ENCODE data around the gene ARMC9. TPM values are rescaled to one million over a fixed set of nuclear protein-coding genes. Genes with fewer than 3 reads are reported as not detected.

ARMC9 gene
- total RNA-seq, 4 donors from 2014 or later, result 2.8 to 15.9 (median 6.6) TPM

GRCh38 chr2:231218366-231218765, 19.9 kb downstream of the ARMC9 start:
- DNase-seq (ENCODE audit: low spot score) (no peak), ATAC-seq (ENCODE audit: low FRiP score) (no peak)
- no peak for TF ChIP-seq CTCF (IDR thresholded peaks at IDR 0.05)

GRCh38 chr2:231219289-231219688, 20.9 kb downstream of the ARMC9 start:
- no peak for DNase-seq (ENCODE audit: low spot score)
- TF ChIP-seq CTCF (IDR thresholded peaks at IDR 0.05), result no peak
- no peak for ATAC-seq (ENCODE audit: low FRiP score)

- TF ChIP-seq CTCF (IDR thresholded peaks at IDR 0.05), result no peak
- DNase-seq (ENCODE audit: low spot score) (no peak), ATAC-seq (ENCODE audit: low FRiP score) (no peak)
These were observed 23.3 kb downstream of the ARMC9 start for GRCh38 chr2:231221761-231222160.

GRCh38 chr2:231222318-231223000, 24.0 kb downstream of the ARMC9 start:
- DNase-seq (ENCODE audit: low spot score), result no peak

GRCh38 chr2:231223001-231223375, 24.6 kb downstream of the ARMC9 start:
- ATAC-seq (ENCODE audit: low FRiP score), result no peak
- no peak for TF ChIP-seq CTCF (IDR thresholded peaks at IDR 0.05)
- DNase-seq (ENCODE audit: low spot score), result no peak

More at GRCh38 chr2:231222318-231223000, 24.0 kb downstream of the ARMC9 start:
- TF ChIP-seq CTCF (IDR thresholded peaks at IDR 0.05), result no peak
- no peak for ATAC-seq (ENCODE audit: low FRiP score)

- TF ChIP-seq CTCF (IDR thresholded peaks at IDR 0.05), result no peak
- ATAC-seq (ENCODE audit: low FRiP score), result no peak
- no peak for DNase-seq (ENCODE audit: low spot score)
These were observed 25.1 kb downstream of the ARMC9 start for GRCh38 chr2:231223458-231223976.

All from omental fat pad (tissue), 4 donors.